H9 (cell line): ENCODE results near the gene ITGB2. TPM values are rescaled to one million over a fixed set of nuclear protein-coding genes. Genes with fewer than 3 reads are reported as not detected.

ENCODE experiments used
- DNase-seq: peaks from one replicate; pipeline ENCODE4 v3.0.0-alpha.2; 2017
- H2AFZ ChIP-seq: one replicate; pipeline ENCODE4 v1.6.1; 2013; ENCODE audit warnings: mild to moderate bottlenecking, low read length, control low read depth, moderate library complexity
- H2AK5ac ChIP-seq: 2 replicates; pipeline ENCODE4 v1.6.1; 2013; ENCODE audit warnings: low read length, control low read depth, mixed read lengths; ENCODE audit not compliant: insufficient read length
- H2BK120ac ChIP-seq: one replicate; pipeline ENCODE4 v1.6.1; 2013; ENCODE audit warnings: low read depth, mild to moderate bottlenecking, low read length, control low read depth, inconsistent platforms; ENCODE audit not compliant: poor library complexity, severe bottlenecking
- H2BK12ac ChIP-seq: 2 replicates; pipeline ENCODE4 v1.6.1; 2013; ENCODE audit warnings: low read length, control low read depth, mixed read lengths, low read depth; ENCODE audit not compliant: insufficient read length
- H2BK15ac ChIP-seq: 2 replicates; pipeline ENCODE4 v1.6.1; 2013; ENCODE audit warnings: low read depth, low read length, control low read depth
- H2BK20ac ChIP-seq: one replicate; pipeline ENCODE4 v1.6.1; 2013; ENCODE audit warnings: low read depth, mild to moderate bottlenecking, low read length, control low read depth, inconsistent platforms; ENCODE audit not compliant: poor library complexity, severe bottlenecking
- H2BK5ac ChIP-seq: 2 replicates; pipeline ENCODE4 v1.6.1; 2013; ENCODE audit warnings: low read length, control low read depth, mixed read lengths; ENCODE audit not compliant: insufficient read length
- H3K14ac ChIP-seq: 2 replicates; pipeline ENCODE4 v1.6.1; 2013; ENCODE audit warnings: low read length, control low read depth; ENCODE audit not compliant: insufficient read depth
- H3K18ac ChIP-seq: 2 replicates; pipeline ENCODE4 v1.6.1; 2013; ENCODE audit warnings: low read depth, mild to moderate bottlenecking, mixed read lengths, low read length, control low read depth; ENCODE audit not compliant: insufficient read length
- H3K23ac ChIP-seq: 2 replicates; pipeline ENCODE4 v1.6.1; 2013; ENCODE audit warnings: low read length, control low read depth, mixed read lengths, low read depth; ENCODE audit not compliant: insufficient read length
- H3K23me2 ChIP-seq: 2 replicates; pipeline ENCODE4 v1.6.1; 2013; ENCODE audit warnings: low read depth, mild to moderate bottlenecking, mixed read lengths, low read length, control low read depth; ENCODE audit not compliant: insufficient read length, poor library complexity, severe bottlenecking
- H3K27ac ChIP-seq: 2 replicates; pipeline ENCODE4 v1.5.1; 2013; ENCODE audit warnings: low read length, control low read depth, mixed read lengths, low read depth; ENCODE audit not compliant: insufficient read length
- H3K27me3 ChIP-seq: 2 replicates; pipeline ENCODE4 v1.6.1; 2013; ENCODE audit warnings: low read length, control low read depth, inconsistent platforms; ENCODE audit not compliant: insufficient read depth
- H3K4ac ChIP-seq: 2 replicates; pipeline ENCODE4 v1.6.1; 2013; ENCODE audit warnings: low read depth, mild to moderate bottlenecking, control low read depth, inconsistent platforms, low read length, moderate library complexity
- H3K4me1 ChIP-seq: 2 replicates; pipeline ENCODE4 v1.6.1; 2013; ENCODE audit warnings: low read length, control low read depth, inconsistent platforms; ENCODE audit not compliant: insufficient read depth
- H3K4me2 ChIP-seq: 2 replicates; pipeline ENCODE4 v1.6.1; 2013; ENCODE audit warnings: low read length, control low read depth, mixed read lengths; ENCODE audit not compliant: insufficient read length, insufficient read depth
- H3K56ac ChIP-seq: 2 replicates; pipeline ENCODE4 v1.6.1; 2013; ENCODE audit warnings: low read depth, mild to moderate bottlenecking, mixed read lengths, low read length, control low read depth; ENCODE audit not compliant: insufficient read length
- H3K79me1 ChIP-seq: 2 replicates; pipeline ENCODE4 v1.6.1; 2013; ENCODE audit warnings: low read depth, mild to moderate bottlenecking, moderate library complexity, low read length, control low read depth, inconsistent platforms; ENCODE audit not compliant: insufficient read depth, poor library complexity, severe bottlenecking
- H3K79me2 ChIP-seq: 2 replicates; pipeline ENCODE4 v1.6.1; 2013; ENCODE audit warnings: low read length, control low read depth, inconsistent platforms; ENCODE audit not compliant: insufficient read depth
- H3K9ac ChIP-seq: 2 replicates; pipeline ENCODE4 v1.6.1; 2013; ENCODE audit warnings: low read length, control low read depth, mixed read lengths; ENCODE audit not compliant: insufficient read length; ENCODE audit errors: extremely low read depth
- H3K9me3 ChIP-seq: one replicate; pipeline ENCODE4 v1.6.1; 2013; ENCODE audit warnings: low read depth, low read length, inconsistent platforms; ENCODE audit not compliant: control insufficient read depth
- H3T11ph ChIP-seq: one replicate; pipeline ENCODE4 v1.6.1; 2013; ENCODE audit warnings: mild to moderate bottlenecking, low read length, control low read depth, inconsistent platforms
- H4K20me1 ChIP-seq: one replicate; pipeline ENCODE4 v1.6.1; 2013; ENCODE audit not compliant: control insufficient read depth, insufficient read length, insufficient read depth
- H4K5ac ChIP-seq: 2 replicates; pipeline ENCODE4 v1.6.1; 2013; ENCODE audit warnings: low read depth, mild to moderate bottlenecking, mixed read lengths, low read length, control low read depth; ENCODE audit not compliant: insufficient read length
- H4K8ac ChIP-seq: replicated peaks from 2 replicates; pipeline ENCODE4 v1.6.1; 2013; ENCODE audit warnings: low read length, control low read depth, mixed read lengths, low read depth; ENCODE audit not compliant: insufficient read length
- H4K91ac ChIP-seq: 2 replicates; pipeline ENCODE4 v1.6.1; 2013; ENCODE audit warnings: low read depth, mild to moderate bottlenecking, moderate library complexity, mixed read lengths, low read length, control low read depth; ENCODE audit not compliant: insufficient read length
- H3K27ac Mint-ChIP-seq, 3 experiments: 2 replicates in 2 of 3; 3 replicates in 1 of 3; pipeline ENCODE4 v1.8.0; 2020 to 2021; ENCODE audit warnings: mixed read lengths in 3 of 3, mild to moderate bottlenecking in 1 of 3, moderate library complexity in 1 of 3
- H3K27me3 Mint-ChIP-seq: 2 replicates; pipeline ENCODE4 v1.8.0; 2021; ENCODE audit warnings: low read depth, mild to moderate bottlenecking, moderate library complexity, mixed read lengths
- H3K36me3 Mint-ChIP-seq, 3 experiments: 2 replicates in 2 of 3; 3 replicates in 1 of 3; pipeline ENCODE4 v1.8.0; 2020 to 2021; ENCODE audit warnings: low read depth in 3 of 3, mixed read lengths in 3 of 3; ENCODE audit not compliant: insufficient read depth in 1 of 3
- H3K4me1 Mint-ChIP-seq, 2 experiments: 2 replicates each; pipeline ENCODE4 v1.8.0; 2020; ENCODE audit warnings: mixed read lengths in 2 of 2
- H3K4me3 Mint-ChIP-seq, 2 experiments: 2 replicates in 1 of 2; 3 replicates in 1 of 2; pipeline ENCODE4 v1.8.0; 2020 to 2021; ENCODE audit warnings: mild to moderate bottlenecking in 2 of 2, mixed read lengths in 2 of 2, moderate library complexity in 1 of 2
- H3K9me3 Mint-ChIP-seq, 2 experiments: 2 replicates in 1 of 2; 3 replicates in 1 of 2; pipeline ENCODE4 v1.8.0; 2020; ENCODE audit warnings: mild to moderate bottlenecking in 2 of 2, mixed read lengths in 2 of 2, moderate library complexity in 1 of 2
- WGBS: extraction: QIAGEN DNeasy Blood & Tissue Kit; methylation state at CpG from one replicate; pipeline ENCODE4 v1.1.7; 2013; ENCODE audit warnings: missing lambda C conversion rate, low lambda C conversion rate, mixed read lengths; ENCODE audit not compliant: insufficient read length; ENCODE audit errors: extremely low coverage; 5-methylcytosine and 5-hydroxymethylcytosine counted together
- total RNA-seq: library from RNA; stranded (reverse); gene quantifications from 2 replicates; pipeline ENCODE4 v1.2.1, GENCODE V29; 2021
- TF ChIP-seq, protein P1 (sequence below): fragments of 200-600 bp; sonication (generic); conservative IDR thresholded peaks from 3 replicates; pipeline ENCODE4 v1.8.0; 2021; ENCODE audit warnings: antibody characterized with exemption, mild to moderate bottlenecking

Gene ITGB2
- total RNA-seq, 1 experiment from 2014 or later: 1.1 TPM

DNA sequence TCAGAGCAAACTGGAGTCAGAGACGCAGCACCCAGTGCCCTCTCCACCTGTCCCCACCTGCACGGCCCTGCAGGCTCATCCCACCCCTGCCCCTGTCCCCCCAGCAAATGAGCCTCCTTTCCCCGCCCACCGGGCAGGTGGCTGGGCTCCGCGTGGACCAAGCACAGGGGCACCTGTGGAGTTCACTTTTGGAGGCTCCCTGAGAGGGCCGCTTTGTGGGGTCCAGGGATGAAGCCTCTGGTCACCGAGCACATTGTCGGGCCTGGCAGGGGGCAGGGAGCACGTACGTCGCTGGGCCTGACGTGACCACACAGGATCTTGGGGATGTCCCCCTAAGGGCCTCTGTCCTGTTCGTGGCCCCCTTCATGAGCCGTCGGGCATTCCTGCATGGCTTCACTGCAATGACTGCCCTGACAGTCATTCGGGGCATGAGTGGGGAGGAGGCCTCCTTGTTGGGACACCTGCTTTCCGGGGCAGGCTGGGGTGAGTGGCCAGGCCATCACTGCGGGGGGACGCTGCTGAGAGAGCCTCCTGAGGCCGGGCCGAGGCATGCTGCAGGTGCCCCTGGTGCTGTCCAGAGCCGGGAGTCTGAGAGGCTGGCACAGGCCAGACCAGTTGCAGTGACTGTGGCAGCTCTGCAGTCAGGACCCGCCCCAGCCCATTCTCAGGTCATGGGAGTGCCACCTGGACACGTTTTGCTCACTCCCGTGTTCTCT is 38.8 kb upstream of the ITGB2 start:
- H2BK20ac ChIP-seq: no peak overlapping the region
- no peak overlapping the region for H3K27ac ChIP-seq
- no peak overlapping the region for H2BK5ac ChIP-seq
- Mint-ChIP-seq H3K27ac (no peak overlapping the region; a peak in 1 of 7 replicates), H3K4me1 (peaks cover 5 to 6% of the 10 kb centered on the region in 2 experiments), H3K27me3 (no peaks in the 10 kb centered on the region), H3K36me3 (peaks cover 29 to 69% (median 65%) of the 10 kb centered on the region in 3 experiments; a peak in 6 of 7 replicates), H3K9me3 (no peaks in the 10 kb centered on the region), H3K4me3 (no peak overlapping the region)
- H3K9ac ChIP-seq: no peak overlapping the region
- H3K23me2 ChIP-seq: no peaks in the 10 kb centered on the region
- no peak overlapping the region for H4K8ac ChIP-seq
- no peak overlapping the region for H3K56ac ChIP-seq
- no peak overlapping the region for H4K5ac ChIP-seq
- no peaks in the 10 kb centered on the region for H3K4me1 ChIP-seq
- TF ChIP-seq, protein P1, sequence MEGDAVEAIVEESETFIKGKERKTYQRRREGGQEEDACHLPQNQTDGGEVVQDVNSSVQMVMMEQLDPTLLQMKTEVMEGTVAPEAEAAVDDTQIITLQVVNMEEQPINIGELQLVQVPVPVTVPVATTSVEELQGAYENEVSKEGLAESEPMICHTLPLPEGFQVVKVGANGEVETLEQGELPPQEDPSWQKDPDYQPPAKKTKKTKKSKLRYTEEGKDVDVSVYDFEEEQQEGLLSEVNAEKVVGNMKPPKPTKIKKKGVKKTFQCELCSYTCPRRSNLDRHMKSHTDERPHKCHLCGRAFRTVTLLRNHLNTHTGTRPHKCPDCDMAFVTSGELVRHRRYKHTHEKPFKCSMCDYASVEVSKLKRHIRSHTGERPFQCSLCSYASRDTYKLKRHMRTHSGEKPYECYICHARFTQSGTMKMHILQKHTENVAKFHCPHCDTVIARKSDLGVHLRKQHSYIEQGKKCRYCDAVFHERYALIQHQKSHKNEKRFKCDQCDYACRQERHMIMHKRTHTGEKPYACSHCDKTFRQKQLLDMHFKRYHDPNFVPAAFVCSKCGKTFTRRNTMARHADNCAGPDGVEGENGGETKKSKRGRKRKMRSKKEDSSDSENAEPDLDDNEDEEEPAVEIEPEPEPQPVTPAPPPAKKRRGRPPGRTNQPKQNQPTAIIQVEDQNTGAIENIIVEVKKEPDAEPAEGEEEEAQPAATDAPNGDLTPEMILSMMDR: no peak
- H3K79me2 ChIP-seq: peaks cover 9% of the 10 kb centered on the region; the same call in 1 of the 2 replicates
- no peaks in the 10 kb centered on the region for H3K27me3 ChIP-seq
- H3K18ac ChIP-seq: no peak overlapping the region
- no peak overlapping the region for H3K23ac ChIP-seq
- H4K20me1 ChIP-seq: no peaks in the 10 kb centered on the region
- H2BK15ac ChIP-seq: no peak overlapping the region
- no peak for DNase-seq
- no CpG with 5 or more reads among the region's 26 CpGs for WGBS
- peaks cover 5% of the 10 kb centered on the region for H3K79me1 ChIP-seq
- H3K9me3 ChIP-seq: no peaks in the 10 kb centered on the region
- no peak overlapping the region; the same call in 1 of the 2 replicates for H3K14ac ChIP-seq
- H2BK12ac ChIP-seq: no peak overlapping the region
- no peak overlapping the region for H4K91ac ChIP-seq
- no peak overlapping the region for H3K4ac ChIP-seq
- no peak overlapping the region for H2AFZ ChIP-seq
- no peak overlapping the region for H2BK120ac ChIP-seq
- H3T11ph ChIP-seq: no peak overlapping the region
- H2AK5ac ChIP-seq: no peak overlapping the region
- no peak overlapping the region for H3K4me2 ChIP-seq
